ENCODE results near the gene DOK7. TPM values are rescaled to one million over a fixed set of nuclear protein-coding genes. Genes with fewer than 3 reads are reported as not detected.
A peak's percentile ranks its signal among the peaks of the same experiment; 100 is the strongest.

DOK7 gene
- total RNA-seq, 1 experiment from 2014 or later = 0.26 TPM

GRCh38 chr4:3421470-3421869, 41.6 kb upstream of the DOK7 start:
- Histone ChIP-seq H2BK20ac (ENCODE audit: low read depth, low read length, poor library complexity, severe bottlenecking) (no peak overlapping the region), H3K23ac (ENCODE audit: insufficient read length, low read depth, low read length) (no peak overlapping the region), H2AFZ (ENCODE audit: low read length) (no peak overlapping the region), H3K79me1 (ENCODE audit: insufficient read depth, low read depth, low read length, poor library complexity, severe bottlenecking) (no peaks in the 10 kb centered on the region), H4K91ac (ENCODE audit: insufficient read length, low read depth, low read length) (no peak overlapping the region), H2BK120ac (ENCODE audit: low read depth, low read length, poor library complexity, severe bottlenecking) (no peak overlapping the region), H3K27me3 (ENCODE audit: insufficient read depth, low read length) (no peaks in the 10 kb centered on the region), H3K56ac (ENCODE audit: insufficient read length, low read depth, low read length) (no peak overlapping the region), H3K23me2 (ENCODE audit: insufficient read length, low read depth, low read length, poor library complexity, severe bottlenecking) (no peaks in the 10 kb centered on the region), H2BK5ac (ENCODE audit: insufficient read length, low read length) (no peak overlapping the region), H3K4ac (ENCODE audit: low read depth, low read length) (no peak overlapping the region), H3K18ac (ENCODE audit: insufficient read length, low read depth, low read length) (no peak overlapping the region), H3K4me1 (ENCODE audit: insufficient read depth, low read length) (no peaks in the 10 kb centered on the region), H3K14ac (ENCODE audit: insufficient read depth, low read length) (no peak overlapping the region; the same call in 1 of the 2 replicates), H3T11ph (ENCODE audit: low read length) (no peak overlapping the region), H2BK15ac (ENCODE audit: low read depth, low read length) (no peak overlapping the region), H3K9ac (ENCODE audit: extremely low read depth, insufficient read length, low read length) (no peak overlapping the region), H2BK12ac (ENCODE audit: insufficient read length, low read depth, low read length) (no peak overlapping the region), H3K79me2 (ENCODE audit: insufficient read depth, low read length) (no peaks in the 10 kb centered on the region), H4K8ac (replicated peaks; ENCODE audit: insufficient read length, low read depth, low read length) (no peak overlapping the region), H3K27ac (ENCODE audit: insufficient read length, low read depth, low read length) (no peak overlapping the region), H3K9me3 (ENCODE audit: control insufficient read depth, low read depth, low read length) (no peaks in the 10 kb centered on the region), H2AK5ac (ENCODE audit: insufficient read length, low read length) (no peak overlapping the region), H4K20me1 (ENCODE audit: control insufficient read depth, insufficient read depth, insufficient read length) (no peaks in the 10 kb centered on the region), H4K5ac (ENCODE audit: insufficient read length, low read depth, low read length) (no peak overlapping the region), H3K4me2 (ENCODE audit: insufficient read depth, insufficient read length, low read length) (no peak overlapping the region)
- Mint-ChIP-seq H3K9me3 (no peaks in the 10 kb centered on the region), H3K4me1 (peaks cover 4 to 11% of the 10 kb centered on the region in 2 experiments; a peak in 3 of 4 replicates), H3K27me3 (ENCODE audit: low read depth) (no peaks in the 10 kb centered on the region), H3K36me3 (ENCODE audit: insufficient read depth in 1 of 3, low read depth in 3 of 3) (peaks cover 0 to 26% (median 5%) of the 10 kb centered on the region in 3 experiments; a peak in 5 of 7 replicates), H3K27ac (0 out of 7 replicates have a peak overlapping the region, but pooled peaks of 1 of the 3 experiments have one; percentile 32), H3K4me3 (no peak overlapping the region)
- WGBS (ENCODE audit: extremely low coverage, insufficient read length, low lambda C conversion rate) = no CpG with 5 or more reads among the region's 12 CpGs
- TF ChIP-seq, protein P1, sequence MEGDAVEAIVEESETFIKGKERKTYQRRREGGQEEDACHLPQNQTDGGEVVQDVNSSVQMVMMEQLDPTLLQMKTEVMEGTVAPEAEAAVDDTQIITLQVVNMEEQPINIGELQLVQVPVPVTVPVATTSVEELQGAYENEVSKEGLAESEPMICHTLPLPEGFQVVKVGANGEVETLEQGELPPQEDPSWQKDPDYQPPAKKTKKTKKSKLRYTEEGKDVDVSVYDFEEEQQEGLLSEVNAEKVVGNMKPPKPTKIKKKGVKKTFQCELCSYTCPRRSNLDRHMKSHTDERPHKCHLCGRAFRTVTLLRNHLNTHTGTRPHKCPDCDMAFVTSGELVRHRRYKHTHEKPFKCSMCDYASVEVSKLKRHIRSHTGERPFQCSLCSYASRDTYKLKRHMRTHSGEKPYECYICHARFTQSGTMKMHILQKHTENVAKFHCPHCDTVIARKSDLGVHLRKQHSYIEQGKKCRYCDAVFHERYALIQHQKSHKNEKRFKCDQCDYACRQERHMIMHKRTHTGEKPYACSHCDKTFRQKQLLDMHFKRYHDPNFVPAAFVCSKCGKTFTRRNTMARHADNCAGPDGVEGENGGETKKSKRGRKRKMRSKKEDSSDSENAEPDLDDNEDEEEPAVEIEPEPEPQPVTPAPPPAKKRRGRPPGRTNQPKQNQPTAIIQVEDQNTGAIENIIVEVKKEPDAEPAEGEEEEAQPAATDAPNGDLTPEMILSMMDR (conservative IDR thresholded peaks at IDR 0.05) = no peak
- no peak for DNase-seq

Data from H9 (cell line).